Measurements from ENCODE around the gene RPS2.
"Not testable (repeated sequence)": the region's sequence is repeated elsewhere in the genome, so short reads cannot be mapped to it uniquely, and the experiment has no call there.

Gene RPS2

GRCh38 chr16:1963806-1964505, 670 bp downstream of the RPS2 start:
- Histone ChIP-seq H3K4me3 (ENCODE audit: insufficient read depth, low read depth, low read length, poor library complexity, severe bottlenecking) (peak overlapping the region; percentile 77), H3K27me3 (replicated peaks; ENCODE audit: control insufficient read depth, insufficient read depth, low read length, poor library complexity, severe bottlenecking) (no peaks in the 10 kb centered on the region), H3K4me1 (ENCODE audit: control insufficient read depth, insufficient read depth, low read length, poor library complexity, severe bottlenecking) (peaks cover 48% of the 10 kb centered on the region), H3K36me3 (ENCODE audit: control insufficient read depth, insufficient read depth, low read length) (peaks cover 15% of the 10 kb centered on the region), H3K9me3 (ENCODE audit: control insufficient read depth, low read length) (no peaks in the 10 kb centered on the region), H3K27ac (ENCODE audit: insufficient read depth, low read length, poor library complexity, severe bottlenecking) (peak overlapping the region; percentile 97)
- peak in 2 of 3 donors; percentile 30 to 31 for DNase-seq

- peaks cover 50% of the 10 kb centered on the region for H3K4me1 ChIP-seq (ENCODE audit: control insufficient read depth, insufficient read depth, low read length, poor library complexity, severe bottlenecking)
- H3K36me3 ChIP-seq (ENCODE audit: control insufficient read depth, insufficient read depth, low read length): peaks cover 15% of the 10 kb centered on the region
- not testable (repeated sequence) for H3K4me3 ChIP-seq (ENCODE audit: insufficient read depth, low read depth, low read length, poor library complexity, severe bottlenecking); DNase-seq; H3K27me3 ChIP-seq (replicated peaks; ENCODE audit: control insufficient read depth, insufficient read depth, low read length, poor library complexity, severe bottlenecking); H3K9me3 ChIP-seq (ENCODE audit: control insufficient read depth, low read length)
- peak overlapping the region; percentile 97 for H3K27ac ChIP-seq (ENCODE audit: insufficient read depth, low read length, poor library complexity, severe bottlenecking)
Observed at GRCh38 chr16:1962161-1963153, 2.2 kb downstream of the RPS2 start.

GRCh38 chr16:1961651-1962067, 3.0 kb downstream of the RPS2 start:
- no peak for DNase-seq
- H3K4me1 ChIP-seq (ENCODE audit: control insufficient read depth, insufficient read depth, low read length, poor library complexity, severe bottlenecking): peaks cover 50% of the 10 kb centered on the region
- H3K4me3 ChIP-seq (ENCODE audit: insufficient read depth, low read depth, low read length, poor library complexity, severe bottlenecking): no peak overlapping the region
- H3K36me3 ChIP-seq (ENCODE audit: control insufficient read depth, insufficient read depth, low read length): peaks cover 15% of the 10 kb centered on the region
- H3K27ac ChIP-seq (ENCODE audit: insufficient read depth, low read length, poor library complexity, severe bottlenecking): no peak overlapping the region
- no peaks in the 10 kb centered on the region for H3K27me3 ChIP-seq (replicated peaks; ENCODE audit: control insufficient read depth, insufficient read depth, low read length, poor library complexity, severe bottlenecking)
- H3K9me3 ChIP-seq (ENCODE audit: control insufficient read depth, low read length): no peaks in the 10 kb centered on the region

- H3K27me3 ChIP-seq (replicated peaks; ENCODE audit: control insufficient read depth, insufficient read depth, low read length, poor library complexity, severe bottlenecking): no peaks in the 10 kb centered on the region
- H3K9me3 ChIP-seq (ENCODE audit: control insufficient read depth, low read length): no peaks in the 10 kb centered on the region
- no peak for DNase-seq
- peaks cover 15% of the 10 kb centered on the region for H3K36me3 ChIP-seq (ENCODE audit: control insufficient read depth, insufficient read depth, low read length)
- peak overlapping the region; percentile 13 for H3K27ac ChIP-seq (ENCODE audit: insufficient read depth, low read length, poor library complexity, severe bottlenecking)
- H3K4me3 ChIP-seq (ENCODE audit: insufficient read depth, low read depth, low read length, poor library complexity, severe bottlenecking): no peak overlapping the region
- peaks cover 49% of the 10 kb centered on the region for H3K4me1 ChIP-seq (ENCODE audit: control insufficient read depth, insufficient read depth, low read length, poor library complexity, severe bottlenecking)
Observed at GRCh38 chr16:1960665-1961630, 3.7 kb downstream of the RPS2 start.

GRCh38 chr16:1959269-1960039, 5.2 kb downstream of the RPS2 start, which contains the start of gene NDUFB10:
Gene NDUFB10, plus strand, starts transcription at chr16:1959538. Its CDS starts 87 bp downstream, at chr16:1959625.
- peak within 1 kb of the TSS; percentile 74 for H3K27ac ChIP-seq (ENCODE audit: insufficient read depth, low read length, poor library complexity, severe bottlenecking)
- peaks cover 42% of the 10 kb centered on the region for H3K4me1 ChIP-seq (ENCODE audit: control insufficient read depth, insufficient read depth, low read length, poor library complexity, severe bottlenecking)

GRCh38 chr16:1958715-1959268, 5.8 kb downstream of the RPS2 start:
- no peak overlapping the region for H3K27ac ChIP-seq (ENCODE audit: insufficient read depth, low read length, poor library complexity, severe bottlenecking)
- peak overlapping the region; percentile 76 for H3K4me3 ChIP-seq (ENCODE audit: insufficient read depth, low read depth, low read length, poor library complexity, severe bottlenecking)
- H3K27me3 ChIP-seq (replicated peaks; ENCODE audit: control insufficient read depth, insufficient read depth, low read length, poor library complexity, severe bottlenecking): no peaks in the 10 kb centered on the region
- DNase-seq: no peak
- H3K4me1 ChIP-seq (ENCODE audit: control insufficient read depth, insufficient read depth, low read length, poor library complexity, severe bottlenecking): peaks cover 37% of the 10 kb centered on the region
- H3K36me3 ChIP-seq (ENCODE audit: control insufficient read depth, insufficient read depth, low read length): peaks cover 15% of the 10 kb centered on the region
- H3K9me3 ChIP-seq (ENCODE audit: control insufficient read depth, low read length): no peaks in the 10 kb centered on the region

More at GRCh38 chr16:1959269-1960039, 5.2 kb downstream of the RPS2 start, which contains the start of gene NDUFB10:
- peak; percentile 78 to 86 (median 80) for DNase-seq
- Histone ChIP-seq H3K27me3 (replicated peaks; ENCODE audit: control insufficient read depth, insufficient read depth, low read length, poor library complexity, severe bottlenecking) (no peaks in the 10 kb centered on the region), H3K9me3 (ENCODE audit: control insufficient read depth, low read length) (no peaks in the 10 kb centered on the region), H3K36me3 (ENCODE audit: control insufficient read depth, insufficient read depth, low read length) (peaks cover 15% of the 10 kb centered on the region), H3K4me3 (ENCODE audit: insufficient read depth, low read depth, low read length, poor library complexity, severe bottlenecking) (peak within 1 kb of the TSS; percentile 76)

- Histone ChIP-seq H3K4me1 (ENCODE audit: control insufficient read depth, insufficient read depth, low read length, poor library complexity, severe bottlenecking) (peaks cover 31% of the 10 kb centered on the region), H3K36me3 (ENCODE audit: control insufficient read depth, insufficient read depth, low read length) (peaks cover 13% of the 10 kb centered on the region)
- not testable (repeated sequence) for H3K27me3 ChIP-seq (replicated peaks; ENCODE audit: control insufficient read depth, insufficient read depth, low read length, poor library complexity, severe bottlenecking); H3K27ac ChIP-seq (ENCODE audit: insufficient read depth, low read length, poor library complexity, severe bottlenecking); DNase-seq; H3K4me3 ChIP-seq (ENCODE audit: insufficient read depth, low read depth, low read length, poor library complexity, severe bottlenecking); H3K9me3 ChIP-seq (ENCODE audit: control insufficient read depth, low read length)
Observed at GRCh38 chr16:1958143-1958491, 6.5 kb downstream of the RPS2 start.

- H3K27ac ChIP-seq (ENCODE audit: insufficient read depth, low read length, poor library complexity, severe bottlenecking); H3K36me3 ChIP-seq (ENCODE audit: control insufficient read depth, insufficient read depth, low read length); H3K4me3 ChIP-seq (ENCODE audit: insufficient read depth, low read depth, low read length, poor library complexity, severe bottlenecking); H3K27me3 ChIP-seq (replicated peaks; ENCODE audit: control insufficient read depth, insufficient read depth, low read length, poor library complexity, severe bottlenecking); DNase-seq; H3K9me3 ChIP-seq (ENCODE audit: control insufficient read depth, low read length): not testable (repeated sequence)
- H3K4me1 ChIP-seq (ENCODE audit: control insufficient read depth, insufficient read depth, low read length, poor library complexity, severe bottlenecking): peaks cover 26% of the 10 kb centered on the region
Observed at GRCh38 chr16:1957434-1958142, 7.0 kb downstream of the RPS2 start.

All from effector memory CD4-positive, alpha-beta T cell (primary cell).